ENCODE results near the gene ORAI1. TPM values are rescaled to one million over a fixed set of nuclear protein-coding genes. Genes with fewer than 3 reads are reported as not detected.
"Not testable (repeated sequence)": the region's sequence is repeated elsewhere in the genome, so short reads cannot be mapped to it uniquely, and the experiment has no call there.

The ORAI1 gene
- total and polyA plus RNA-seq, 2 donors (not counting 3 experiments of a cell fraction or from before 2014, with no cell fraction given), result 30.5 to 65.4 TPM

DNA sequence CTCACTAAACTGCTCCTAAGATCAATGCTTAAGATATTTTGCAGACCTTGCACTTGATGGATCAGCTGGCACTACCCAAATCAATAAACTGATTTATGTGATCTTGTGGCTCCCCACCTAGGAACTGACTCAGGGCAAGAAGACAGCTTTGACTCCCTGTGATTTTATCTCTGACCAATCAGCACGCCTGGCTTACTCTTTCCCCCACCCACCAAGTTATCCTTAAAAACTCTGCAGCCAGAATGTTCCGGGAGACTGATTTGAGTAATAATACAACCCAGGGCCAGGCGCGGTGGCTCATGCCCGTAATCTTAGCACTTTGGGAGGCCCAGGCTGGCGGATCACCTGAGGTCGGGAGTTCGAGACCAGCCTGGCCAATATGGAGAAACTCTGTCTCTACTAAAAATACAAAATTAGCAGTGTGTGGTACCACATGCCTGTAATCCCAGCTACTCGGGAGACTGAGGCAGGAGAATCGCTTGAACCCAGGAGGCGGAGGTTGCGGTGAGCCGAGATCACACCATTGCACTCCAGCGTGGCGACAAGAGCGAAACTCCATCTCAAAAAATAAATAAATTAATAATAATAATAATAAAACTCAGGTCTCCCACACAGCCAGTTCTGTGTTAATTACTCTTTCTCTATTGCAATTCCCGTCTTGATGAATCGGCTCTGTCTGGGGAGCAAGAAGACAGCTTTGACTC, 31.1 kb downstream of the ORAI1 start:
- POLR2A ChIA-PET, result no interaction called here
- intact Hi-C loops (cut with micrococcal nuclease), result loop anchor here (1.0 kb wide), 1 partner anchor 28 kb away; no protein-coding TSS in a partner anchor

GRCh38 chr12:121661353-121662105, 35.2 kb downstream of the ORAI1 start:
- H3K27ac ChIP-seq (ENCODE audit: insufficient read depth, low read depth, low read length); FAIRE-seq; H3K79me2 ChIP-seq (ENCODE audit: control insufficient read depth, insufficient read depth, low read length): not testable (repeated sequence)

More for the DNA sequence above, 31.1 kb downstream of the ORAI1 start:
- Histone ChIP-seq H3K9me1 (replicated peaks; ENCODE audit: control insufficient read depth, extremely low read depth, insufficient read depth, low read length) (no peaks in the 10 kb centered on the region), H4K20me1 (replicated peaks; ENCODE audit: control insufficient read depth, extremely low read depth, insufficient read depth, low read length) (no peaks in the 10 kb centered on the region), H3K27ac (ENCODE audit: insufficient read depth, low read depth, low read length) (no peak overlapping the region), H3K27me3 (ENCODE audit: control insufficient read depth in 2 of 2, insufficient read depth in 2 of 2, low read length in 2 of 2) (no peaks in the 10 kb centered on the region), H3K9me3 (replicated peaks; ENCODE audit: control insufficient read depth, insufficient read depth, low read length) (no peaks in the 10 kb centered on the region), H3K9ac (replicated peaks; ENCODE audit: extremely low read depth, insufficient read depth, low read length) (no peak overlapping the region), H2AFZ (ENCODE audit: low read depth, low read length) (no peak overlapping the region), H3K79me2 (ENCODE audit: control insufficient read depth, insufficient read depth, low read length) (no peaks in the 10 kb centered on the region), H3K4me1 (ENCODE audit: control insufficient read depth, extremely low read depth, insufficient read depth, low read length) (peaks cover 12% of the 10 kb centered on the region), H3K36me3 (ENCODE audit: control insufficient read depth in 2 of 2, extremely low read depth in 1 of 2, insufficient read depth in 2 of 2, low read length in 2 of 2) (no peaks in the 10 kb centered on the region), H3K4me2 (ENCODE audit: insufficient read depth, low read length) (no peak overlapping the region), H3K4me3 (replicated peaks in 1 of 3; ENCODE audit: insufficient read depth in 1 of 3, low read depth in 1 of 3, low read length in 3 of 3) (no peak overlapping the region)
- CTCF ChIA-PET, result interaction anchor here (1.0 to 3.7 kb wide), 3 partner anchors 11 to 105 kb away, joined by 5 to 21 read pairs (median 5); partner anchors contain the start of gene MORN3
- FAIRE-seq (peak; percentile 46), DNase-seq (ENCODE audit: low read depth, low spot score) (no peak)
- dilution Hi-C loops (cut with MboI; ENCODE audit: extremely low pct_ligation_motif_present, low sequenced_read_pairs), result no loop called here
- no TSS peak for BruUV-seq (replicated peaks)
- no peak for TF ChIP-seq POLR2A (IDR thresholded peaks at IDR 0.05; ENCODE audit: low read depth, low read length)
- no peak for TF ChIP-seq MYC (IDR thresholded peaks at IDR 0.05; ENCODE audit: low read depth, low read length)
- TF ChIP-seq MAX (IDR thresholded peaks at IDR 0.05; ENCODE audit: insufficient read depth, insufficient read length), result no peak
- TF ChIP-seq CTCF (IDR thresholded peaks at IDR 0.05; ENCODE audit: extremely low read depth in 1 of 2, insufficient read depth in 1 of 2, low read depth in 1 of 2, low read length in 2 of 2), result no peak
- TF ChIP-seq POLR2AphosphoS5 (IDR thresholded peaks at IDR 0.05; ENCODE audit: insufficient read depth, low read depth, low read length), result no peak
- no peak for TF ChIP-seq FOS (IDR thresholded peaks at IDR 0.05; ENCODE audit: borderline replicate concordance, insufficient read depth, low read length)
- TF ChIP-seq GATA2 (IDR thresholded peaks at IDR 0.05; ENCODE audit: insufficient read depth, insufficient read length, low read depth, low read length), result no peak
- TF ChIP-seq JUN (IDR thresholded peaks at IDR 0.05; ENCODE audit: borderline replicate concordance, insufficient read depth, insufficient read length, low read depth), result no peak
- TF ChIP-seq EZH2 (IDR thresholded peaks at IDR 0.05; ENCODE audit: borderline replicate concordance, low read depth, low read length, severe bottlenecking), result no peak

More at GRCh38 chr12:121661353-121662105, 35.2 kb downstream of the ORAI1 start:
- H2AFZ ChIP-seq (ENCODE audit: low read depth, low read length); H3K9me1 ChIP-seq (replicated peaks; ENCODE audit: control insufficient read depth, extremely low read depth, insufficient read depth, low read length); BruUV-seq (replicated peaks); H3K4me2 ChIP-seq (ENCODE audit: insufficient read depth, low read length); DNase-seq (ENCODE audit: low read depth, low spot score); dilution Hi-C loops (cut with MboI; ENCODE audit: extremely low pct_ligation_motif_present, low sequenced_read_pairs); H4K20me1 ChIP-seq (replicated peaks; ENCODE audit: control insufficient read depth, extremely low read depth, insufficient read depth, low read length); H3K9me3 ChIP-seq (replicated peaks; ENCODE audit: control insufficient read depth, insufficient read depth, low read length); H3K4me3 ChIP-seq (replicated peaks in 1 of 3; ENCODE audit: insufficient read depth in 1 of 3, low read depth in 1 of 3, low read length in 3 of 3); H3K36me3 ChIP-seq (ENCODE audit: control insufficient read depth in 2 of 2, extremely low read depth in 1 of 2, insufficient read depth in 2 of 2, low read length in 2 of 2); POLR2A ChIA-PET; intact Hi-C loops (cut with micrococcal nuclease); H3K27me3 ChIP-seq (ENCODE audit: control insufficient read depth in 2 of 2, insufficient read depth in 2 of 2, low read length in 2 of 2); H3K9ac ChIP-seq (replicated peaks; ENCODE audit: extremely low read depth, insufficient read depth, low read length): not testable (repeated sequence)
- peaks cover 21% of the 10 kb centered on the region for H3K4me1 ChIP-seq (ENCODE audit: control insufficient read depth, extremely low read depth, insufficient read depth, low read length)
- CTCF ChIA-PET, result interaction anchor here (0.8 to 1.6 kb wide), 4 partner anchors 7 to 109 kb away, joined by 3 to 6 read pairs (median 4); partner anchors contain the start of gene ORAI1
